GM18520 (cell line): ENCODE measurements around the gene MAD1L1.

Experiments
- ATAC-seq: cut with Tn5 transposase; IDR thresholded peaks from one replicate; pipeline ENCODE4 v1.9.1; 2021; ENCODE audit not compliant: unreplicated experiment

Gene MAD1L1

DNA sequence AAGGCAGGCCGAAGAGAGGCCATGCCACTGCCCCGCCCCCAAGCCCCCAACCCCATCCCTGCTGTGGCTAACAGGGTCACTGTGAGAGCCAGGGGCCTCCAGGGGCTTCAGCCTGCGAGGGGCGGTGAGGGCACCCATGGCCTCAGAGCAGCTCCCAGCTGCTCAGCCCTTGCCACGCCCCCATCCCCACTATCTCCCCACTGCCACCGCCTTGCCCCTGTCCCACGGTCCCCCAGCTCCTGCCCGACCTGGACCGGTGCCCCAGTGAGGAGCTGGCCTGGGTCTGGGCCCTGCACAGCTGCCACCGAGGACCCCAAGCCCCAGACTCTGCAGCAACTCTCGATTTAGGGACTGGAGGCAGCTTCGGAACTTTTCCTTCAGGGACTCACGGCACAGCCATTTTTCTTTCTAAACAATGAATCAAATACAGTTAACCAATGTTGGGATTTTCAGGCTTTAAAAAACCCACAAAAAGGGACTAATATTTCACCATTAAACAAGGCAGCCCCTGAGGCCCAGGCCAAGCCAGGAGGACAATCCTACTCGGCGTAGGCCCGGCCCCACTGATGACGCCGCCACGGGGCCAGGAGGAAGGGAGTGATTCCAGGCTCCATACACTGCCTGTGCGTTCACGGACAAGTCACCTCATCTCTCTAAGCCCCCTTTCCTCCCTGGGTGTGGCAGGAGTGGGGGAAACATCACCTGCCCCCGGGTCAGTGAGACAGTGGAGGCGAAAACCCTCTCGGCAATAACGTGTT is 325.6 kb downstream of the MAD1L1 start:
- ATAC-seq: no peak

DNA sequence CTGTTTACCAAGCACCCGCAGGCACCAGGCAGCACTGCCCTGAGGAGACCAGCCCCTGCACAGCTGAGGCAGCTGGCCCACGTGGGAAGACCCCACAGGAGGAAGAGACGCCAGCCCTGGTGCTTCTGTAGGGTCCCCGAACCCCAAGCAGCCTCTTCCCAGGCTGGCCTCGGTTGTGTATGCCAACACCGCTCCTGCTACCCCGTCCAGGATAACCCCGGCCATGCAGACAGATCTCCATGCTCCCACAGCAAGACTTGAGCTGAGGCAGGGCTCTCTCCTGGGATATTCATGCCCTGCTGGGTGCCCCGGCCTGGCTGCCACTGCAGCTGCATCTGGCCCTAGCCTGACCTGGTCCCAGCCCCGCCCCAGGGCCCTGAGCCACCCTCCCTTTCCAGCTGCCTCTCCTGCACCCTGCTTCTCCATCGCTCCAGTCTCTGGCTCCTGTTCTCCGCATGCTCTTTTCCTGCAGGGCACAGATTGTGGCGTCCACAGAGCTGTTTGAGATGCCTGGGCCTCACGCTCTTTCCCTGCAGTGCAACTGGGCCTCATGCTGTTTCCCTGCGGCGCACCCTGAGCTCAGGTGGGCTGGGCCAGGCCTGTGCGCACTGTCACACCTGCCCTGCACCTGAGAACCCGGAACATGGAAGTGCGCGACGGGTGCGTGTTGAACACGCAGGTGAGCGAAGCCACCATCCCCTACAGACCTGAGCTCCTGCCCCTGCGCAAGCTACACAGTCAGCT is 326.5 kb downstream of the MAD1L1 start:
- ATAC-seq: no peak

DNA sequence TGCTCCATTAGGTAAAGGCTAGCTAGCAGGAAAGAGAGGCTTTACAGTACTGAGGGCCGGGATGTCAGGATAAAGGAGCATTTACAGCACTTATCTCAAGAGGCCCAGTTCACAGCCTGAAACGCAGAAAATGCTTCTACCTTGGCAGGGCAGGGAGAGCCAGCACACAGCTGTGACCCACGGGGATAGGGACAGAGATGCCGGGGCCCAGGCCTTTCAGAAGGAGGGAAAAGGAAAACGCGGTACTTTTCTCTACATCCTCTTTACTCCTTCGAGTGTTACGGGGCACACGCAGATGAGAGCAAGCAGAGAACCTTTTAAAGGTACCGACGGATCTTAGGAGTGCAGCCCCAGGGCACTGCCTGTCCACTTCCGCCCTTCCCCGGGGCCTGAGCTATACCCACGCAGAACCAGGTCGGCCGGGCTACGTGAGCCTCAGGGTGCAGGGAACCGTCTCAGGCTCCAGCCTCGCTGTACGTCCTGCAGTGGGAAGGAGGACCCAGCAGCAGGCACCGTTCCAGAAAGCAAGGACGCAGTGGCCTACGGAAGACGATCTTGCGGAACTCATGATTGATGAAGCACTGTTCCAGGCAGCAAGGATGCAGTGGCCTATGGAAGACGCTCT is 330.4 kb downstream of the MAD1L1 start:
- ATAC-seq: no peak

DNA sequence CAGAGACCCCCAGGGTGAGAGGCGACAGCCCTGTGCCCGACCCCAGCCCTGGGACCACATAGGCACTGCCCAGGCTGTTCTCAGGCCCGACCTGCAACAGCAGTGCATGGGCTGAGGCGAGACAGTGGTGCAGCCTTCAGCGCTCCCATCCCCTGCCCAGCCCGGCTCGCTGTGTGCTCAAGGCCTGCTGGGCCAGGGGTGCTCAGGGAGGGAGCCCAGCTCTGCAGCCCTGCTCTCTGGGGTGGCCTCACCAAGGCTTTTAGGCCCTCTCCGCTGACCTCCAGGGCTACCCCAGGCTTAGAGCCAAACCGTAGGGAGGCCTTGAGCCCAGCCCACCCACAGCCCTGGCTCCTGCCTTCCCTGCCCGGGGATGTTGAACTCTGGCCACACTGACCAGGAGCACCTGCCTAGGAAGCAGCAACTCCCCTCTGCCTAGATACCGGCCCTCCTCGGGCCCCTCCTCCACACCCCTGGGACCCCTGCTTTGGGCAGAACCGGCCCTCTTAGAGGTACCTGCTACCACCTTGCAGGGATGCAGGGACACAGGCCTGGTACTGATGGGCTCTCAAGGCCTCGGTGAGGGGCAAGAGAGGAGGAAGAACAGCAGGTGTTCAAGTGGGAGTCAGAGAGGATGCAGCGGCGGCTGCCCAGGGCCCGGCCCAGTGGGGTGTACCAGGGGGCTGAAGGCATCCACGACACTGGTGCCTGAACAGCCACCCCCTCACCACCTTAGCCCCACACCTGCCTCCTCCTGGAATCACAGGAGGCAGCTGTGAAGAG is 331.1 kb downstream of the MAD1L1 start:
- ATAC-seq: no peak

DNA sequence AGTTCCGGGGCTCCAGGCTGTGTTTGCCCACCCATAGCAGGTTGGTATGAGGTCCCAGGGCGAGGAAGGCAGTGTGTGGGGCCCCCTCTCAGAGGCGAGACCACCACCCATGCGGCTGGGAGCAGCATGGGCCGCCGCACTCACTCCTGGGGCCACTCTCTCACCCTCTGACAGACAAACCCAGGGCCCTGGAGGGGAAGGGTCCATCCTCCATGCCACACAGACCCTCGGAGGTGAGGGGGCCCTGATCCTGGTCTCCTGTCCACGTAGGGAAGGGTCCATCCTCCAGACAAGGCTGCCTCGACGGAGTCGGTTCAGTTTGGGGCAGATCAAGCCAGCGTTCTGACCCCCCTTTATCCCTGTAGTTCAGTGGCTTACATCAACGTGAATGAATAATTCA is 331.9 kb downstream of the MAD1L1 start:
- no peak for ATAC-seq

DNA sequence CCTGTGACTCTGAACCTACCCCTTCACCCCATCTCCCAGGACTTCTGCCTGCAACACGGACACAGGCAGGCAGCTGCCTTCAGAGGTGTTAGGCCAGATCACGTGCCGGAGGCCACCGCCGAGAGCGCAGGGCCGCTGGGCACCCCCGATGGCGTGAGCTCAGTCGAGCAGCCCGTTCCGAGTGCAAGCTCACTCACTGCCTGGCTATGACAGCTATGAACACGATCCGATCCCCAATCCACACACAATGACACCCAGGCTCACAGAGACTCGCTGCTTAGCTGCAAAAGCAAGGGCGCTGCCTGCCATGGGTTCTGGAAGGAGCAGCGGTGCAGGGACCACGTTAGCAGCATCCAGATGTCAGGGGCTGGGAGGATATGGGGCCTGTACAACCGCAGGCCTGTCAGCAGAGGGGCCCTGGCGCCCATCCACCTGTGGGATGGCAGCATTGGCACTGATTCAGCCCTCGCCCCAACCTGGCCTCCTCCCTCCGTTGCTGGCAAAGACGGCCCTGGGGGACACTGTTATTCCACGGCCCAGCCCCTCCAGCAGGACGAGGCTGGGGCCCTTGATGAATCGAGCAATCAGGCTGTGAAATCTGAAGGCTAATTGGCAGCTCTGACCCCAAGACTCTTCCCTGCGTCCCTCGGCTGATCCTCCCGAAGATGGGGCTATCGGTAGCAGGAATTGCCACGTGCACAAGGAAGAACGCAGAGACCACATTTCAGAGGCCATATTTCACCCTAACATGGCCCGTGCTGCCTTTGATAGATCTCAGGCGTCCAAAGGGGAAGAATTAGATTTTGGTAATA is 332.6 kb downstream of the MAD1L1 start:
- no peak for ATAC-seq

DNA sequence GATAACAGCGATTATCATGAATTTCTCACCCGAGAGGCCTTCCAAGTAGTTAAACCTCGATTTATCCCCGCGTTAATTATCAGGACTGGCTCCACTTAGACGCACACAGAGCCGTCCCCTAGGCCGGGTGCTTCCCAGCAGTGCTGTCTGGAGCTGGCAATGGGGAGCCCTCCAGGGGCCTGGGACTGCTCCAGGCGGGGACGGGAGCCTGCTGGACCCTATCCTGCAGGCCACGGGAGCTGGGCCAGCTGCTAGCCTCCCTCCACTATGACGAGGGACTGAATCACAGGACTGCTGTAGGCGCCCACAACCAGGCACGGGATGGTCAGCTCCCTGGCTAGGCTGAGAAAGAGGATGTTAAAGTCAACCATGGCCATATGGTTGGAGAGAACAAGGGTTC is 333.5 kb downstream of the MAD1L1 start:
- no peak for ATAC-seq

DNA sequence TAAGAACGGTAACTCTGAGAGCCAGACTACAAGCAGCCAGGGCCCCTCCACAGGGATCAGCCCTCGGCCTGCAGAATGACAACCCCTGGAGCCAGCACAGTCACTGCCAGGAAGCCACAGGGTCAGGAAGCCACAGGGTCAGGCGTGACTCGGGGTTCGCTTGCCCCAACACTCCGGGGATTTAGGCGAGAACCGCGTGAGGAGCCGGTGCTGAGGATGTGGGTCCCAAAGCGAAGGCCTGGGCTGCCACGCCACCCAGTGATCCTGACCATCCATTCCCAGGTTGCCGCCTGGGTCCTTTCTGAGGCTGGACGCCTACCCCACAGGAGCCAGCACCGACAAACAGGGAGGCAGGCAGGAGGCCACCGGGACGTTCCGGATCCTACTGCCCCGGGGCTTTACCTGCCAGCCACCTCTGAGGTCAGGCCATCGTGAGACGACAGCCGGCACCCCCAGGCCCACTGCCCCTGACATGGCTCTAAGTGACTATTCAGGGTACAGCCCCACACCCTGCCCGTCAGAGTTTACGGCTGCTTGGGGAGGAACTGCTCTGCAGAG is 334.0 kb downstream of the MAD1L1 start:
- ATAC-seq: no peak

DNA sequence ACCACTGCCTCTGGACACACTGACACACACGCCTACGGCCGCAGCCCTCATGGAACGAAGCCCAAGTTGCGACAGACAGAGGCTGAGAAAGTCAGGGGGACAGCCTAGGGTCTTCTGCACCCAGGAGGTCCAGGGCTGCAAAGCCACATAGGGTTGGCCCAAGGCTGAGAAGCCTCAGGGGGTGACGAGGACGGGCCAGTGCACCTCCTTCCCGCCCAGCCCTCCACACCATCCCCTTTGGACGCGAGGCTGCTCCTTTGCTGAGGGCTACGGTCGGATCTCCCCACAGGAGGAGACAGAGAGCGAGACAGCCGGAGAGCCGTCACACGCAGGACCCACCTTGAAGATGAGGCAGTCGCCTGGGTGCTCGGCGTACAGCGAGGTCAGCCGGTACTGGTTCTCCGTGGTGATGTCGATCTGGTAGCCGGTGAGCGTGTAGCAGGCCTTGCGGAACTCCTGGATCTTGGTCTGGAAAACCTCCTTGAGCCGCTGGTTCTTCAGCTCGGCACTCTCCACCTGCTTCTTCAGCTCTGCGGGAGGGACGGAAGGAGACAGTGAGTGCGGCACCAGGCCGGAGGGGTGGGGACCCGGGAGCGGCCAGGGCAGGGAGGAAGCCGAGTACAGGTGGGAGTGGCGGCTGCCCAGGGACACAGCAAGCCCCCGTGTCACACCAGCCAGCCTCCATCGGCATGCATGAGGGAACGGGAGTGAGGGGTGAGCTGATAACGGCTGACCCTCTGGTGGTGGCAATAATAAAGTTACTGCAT is 334.7 kb downstream of the MAD1L1 start:
- ATAC-seq: no peak

DNA sequence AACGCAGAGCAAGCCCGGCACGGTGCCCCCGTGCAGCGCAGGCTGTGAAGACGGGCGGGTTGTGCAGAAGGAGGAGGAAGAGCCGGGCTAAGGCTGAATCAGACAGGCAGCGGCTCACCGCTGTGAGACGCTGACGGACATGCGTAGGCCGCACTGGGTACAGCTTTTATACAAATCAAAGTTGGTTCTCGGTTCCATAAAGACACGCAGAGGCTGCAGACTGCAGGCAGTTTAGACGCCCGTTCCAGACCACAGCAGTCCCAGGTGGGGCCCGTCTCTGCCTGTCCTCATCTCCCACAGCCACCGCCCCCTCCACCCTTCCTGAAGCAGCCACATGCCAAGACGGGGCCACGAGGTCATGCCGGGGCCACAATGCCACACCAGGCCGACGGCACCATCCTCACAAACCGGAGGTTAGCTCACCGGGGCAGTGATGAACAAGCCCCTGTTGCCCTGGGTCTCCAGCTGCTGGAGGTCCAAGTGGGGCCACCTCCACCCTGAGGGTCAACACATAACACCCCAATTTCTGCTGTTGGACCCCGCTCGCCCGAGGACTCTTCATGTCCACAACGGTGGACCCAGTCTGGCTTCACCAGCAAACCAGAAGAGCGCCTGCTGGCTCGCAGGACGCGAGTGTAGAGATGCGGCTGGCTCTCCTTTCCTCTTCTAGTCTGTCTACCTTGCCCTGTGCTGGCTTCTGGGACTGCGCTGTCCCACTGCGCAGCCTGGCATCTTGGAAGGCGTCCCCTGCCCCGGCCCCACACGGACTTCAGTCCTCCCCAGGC is 335.5 kb downstream of the MAD1L1 start:
- no peak for ATAC-seq

DNA sequence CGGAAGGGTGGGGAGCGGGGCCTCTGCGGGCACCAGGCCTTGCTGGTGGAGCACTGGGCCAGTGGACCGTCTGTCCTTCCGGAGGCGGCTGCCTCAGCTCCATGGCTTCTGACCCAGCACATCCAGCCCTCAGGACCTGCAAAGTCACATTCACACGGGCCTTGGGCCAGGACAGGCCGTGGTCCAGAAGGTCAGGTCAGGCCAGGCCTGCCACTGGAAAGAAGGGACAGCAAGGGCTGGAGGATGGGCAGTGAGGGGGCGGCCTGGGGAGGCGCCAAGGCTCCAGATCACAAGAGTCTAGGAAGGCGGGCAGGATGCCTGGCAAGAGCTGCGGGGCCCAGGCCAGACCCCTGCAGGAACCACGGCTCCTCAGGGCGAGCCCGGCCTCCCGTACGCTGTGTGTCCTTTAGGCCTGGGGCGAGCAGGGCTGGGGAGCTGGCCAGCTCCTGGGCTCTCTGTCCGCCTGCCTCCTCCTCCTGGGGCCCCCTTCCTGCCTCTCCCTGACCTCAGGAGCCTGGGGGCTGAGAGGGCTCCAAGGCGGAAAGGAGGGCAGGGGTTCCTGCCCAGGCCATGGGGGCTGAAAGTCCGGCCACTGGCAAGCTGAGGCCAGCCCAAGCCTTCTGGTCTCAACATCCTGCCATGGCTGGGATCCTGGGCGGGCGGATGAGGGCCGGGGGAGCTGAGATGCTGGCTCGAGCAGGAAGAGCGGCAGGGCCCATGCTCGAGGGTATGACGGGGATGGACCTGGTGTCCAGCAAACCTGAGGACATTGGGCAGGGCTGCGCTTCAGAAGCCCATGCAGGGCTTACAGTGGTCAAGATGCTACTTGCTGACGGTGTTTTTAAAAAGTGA is 336.9 kb downstream of the MAD1L1 start:
- ATAC-seq: no peak

DNA sequence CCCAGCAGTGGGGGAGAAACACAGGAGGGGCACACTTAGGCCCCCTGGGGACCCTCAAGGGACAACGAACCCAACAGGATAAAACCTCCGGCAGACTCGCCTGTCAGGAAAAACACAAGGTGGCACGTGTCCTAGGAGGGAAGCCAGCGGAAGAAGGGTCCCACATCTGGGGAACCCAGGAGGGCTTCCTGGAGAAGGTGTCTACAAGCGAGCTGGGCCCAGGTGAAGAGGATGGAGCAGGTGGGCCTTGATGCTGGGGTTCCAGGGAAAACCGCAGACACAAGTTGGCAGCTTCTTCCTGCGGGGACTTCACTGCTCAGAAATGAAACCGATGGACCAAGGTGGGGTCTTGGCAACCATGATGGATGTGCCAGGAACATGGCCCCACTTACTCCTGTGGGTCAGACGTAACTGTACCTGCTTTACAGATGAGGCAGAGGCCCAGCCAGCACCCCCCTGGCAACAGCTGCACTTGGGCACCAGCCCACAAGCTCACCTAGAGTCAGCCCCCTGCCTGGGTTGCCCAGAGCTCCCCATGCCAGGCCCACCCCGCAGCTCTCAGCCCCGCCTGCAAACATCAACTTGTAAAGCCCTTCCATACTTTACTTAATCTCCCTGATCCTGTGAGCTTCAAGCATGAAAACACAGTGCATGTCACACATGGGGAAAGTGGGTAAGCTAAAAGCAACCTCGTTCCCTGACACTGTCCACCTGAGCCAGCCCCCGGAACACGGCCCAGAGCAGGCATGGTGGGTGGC is 337.7 kb downstream of the MAD1L1 start:
- ATAC-seq: no peak

DNA sequence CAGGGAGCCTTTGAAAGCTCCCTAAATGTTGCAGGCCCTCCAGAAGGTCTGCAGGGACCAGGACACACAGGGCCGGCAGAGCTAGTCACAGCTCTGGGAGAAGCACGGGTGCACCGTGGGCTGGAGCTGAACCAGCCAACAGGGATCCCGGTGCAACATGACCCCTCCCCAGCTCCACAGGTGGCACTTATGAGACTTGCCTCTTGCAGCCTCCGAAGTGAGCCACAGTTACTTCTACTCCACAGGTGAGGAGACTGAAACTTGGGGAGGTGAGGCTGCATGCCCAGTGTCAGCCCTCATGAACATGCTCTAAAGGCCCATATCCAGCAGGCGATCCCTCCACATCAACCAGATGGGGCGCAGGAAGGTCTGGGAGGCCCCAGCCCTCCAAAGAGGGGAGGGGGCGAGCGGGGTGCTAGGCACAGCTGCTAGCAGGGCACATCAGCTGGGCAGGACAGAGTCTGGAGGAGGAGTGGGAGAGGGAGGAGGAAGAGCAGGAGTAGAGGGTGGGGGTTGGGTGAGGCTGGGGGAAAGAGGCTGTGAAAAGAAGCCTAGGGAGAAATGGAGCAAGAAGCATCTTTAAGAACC is 338.3 kb downstream of the MAD1L1 start:
- ATAC-seq: no peak

DNA sequence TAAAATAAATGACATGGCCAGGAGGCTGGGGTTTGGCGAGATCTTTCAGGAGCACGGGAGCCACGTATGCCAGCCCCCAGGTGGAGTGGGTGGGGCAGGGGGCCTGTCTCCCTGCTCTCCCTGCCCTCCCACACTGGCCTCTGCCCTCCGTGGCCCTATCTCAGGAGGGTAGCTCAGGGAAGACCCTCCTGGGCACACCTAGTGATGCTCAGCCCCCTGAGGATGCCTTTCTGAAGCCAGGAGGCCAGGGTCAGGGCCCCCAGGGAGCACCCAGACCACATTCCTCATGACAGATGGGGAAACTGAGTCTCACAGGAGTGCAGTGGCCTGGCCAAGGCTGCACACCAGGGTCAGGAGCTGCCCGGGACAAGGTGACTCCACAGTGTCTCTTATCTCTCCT is 339.3 kb downstream of the MAD1L1 start:
- no peak for ATAC-seq

DNA sequence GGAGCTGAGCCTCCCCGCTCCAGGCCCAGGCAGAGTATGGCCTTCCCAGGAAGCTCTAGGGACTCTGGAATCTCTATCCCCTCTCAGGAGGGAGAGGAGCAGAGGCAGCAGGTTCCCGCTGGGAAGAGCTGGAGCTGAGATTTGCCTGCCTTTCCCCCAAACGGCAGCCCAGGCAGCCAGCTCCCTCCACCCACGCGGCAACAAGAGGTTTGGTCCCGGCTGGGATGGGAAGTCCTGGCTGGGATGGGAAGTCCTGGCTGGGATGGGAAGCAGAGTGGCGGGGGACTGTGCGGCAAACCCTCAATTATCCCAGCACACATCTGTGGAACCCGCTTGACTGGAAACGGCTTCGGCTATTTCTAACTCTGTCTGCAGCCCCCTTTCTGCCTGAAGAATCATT is 339.7 kb downstream of the MAD1L1 start:
- no peak for ATAC-seq
